ENCODE results near the gene ZBTB46.
A peak's percentile ranks its signal among the peaks of the same experiment; 100 is the strongest.

ZBTB46 gene

DNA sequence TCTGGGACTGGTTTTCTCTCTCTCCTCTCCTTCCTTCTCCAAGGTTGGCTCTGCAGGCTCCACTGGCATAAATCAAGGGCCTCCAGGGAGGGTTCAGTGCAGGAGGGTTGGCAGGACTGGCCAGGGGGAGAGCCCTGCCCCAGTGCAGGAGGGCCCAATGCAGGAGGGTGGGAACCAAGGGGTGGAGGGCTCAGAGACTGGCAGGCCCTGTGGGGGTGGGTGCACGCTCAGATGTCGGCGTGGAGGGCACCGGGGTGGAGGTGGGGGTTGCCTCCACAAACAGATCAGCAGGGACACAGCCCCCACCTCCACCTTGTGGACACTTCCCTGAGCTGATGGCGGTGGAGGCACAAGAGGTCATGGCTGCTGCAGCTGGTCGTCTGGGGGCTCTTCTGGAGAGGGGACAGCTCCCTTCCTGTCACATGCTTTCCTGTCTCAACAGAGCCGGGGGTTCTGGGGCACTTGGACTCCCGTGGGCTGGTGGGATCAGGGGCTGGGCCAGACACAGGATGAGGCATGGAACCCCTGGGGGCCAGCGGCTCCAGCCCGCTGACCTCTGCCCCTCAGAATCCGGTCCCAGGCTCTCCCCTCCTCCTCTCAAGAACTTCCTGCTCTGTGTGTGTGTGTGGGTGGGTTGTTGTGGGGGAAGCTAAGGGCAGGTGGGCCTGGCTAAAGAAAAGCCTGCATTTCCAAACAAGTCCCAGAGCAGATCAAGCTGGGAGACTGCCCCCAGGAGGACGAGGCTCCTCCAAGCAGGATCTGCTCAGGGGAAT is 27.5 kb upstream of the ZBTB46 start:
- no peaks in the 10 kb centered on the region for H3K79me2 ChIP-seq (ENCODE audit: control insufficient read depth, insufficient read depth, low read length, poor library complexity)
- H3K27me3 ChIP-seq (ENCODE audit: insufficient read depth, low read length), result no peaks in the 10 kb centered on the region
- peak overlapping the region; percentile 25 for H2AK5ac ChIP-seq (ENCODE audit: low read length)
- peak overlapping the region; percentile 10 for H2BK5ac ChIP-seq (ENCODE audit: low read depth, low read length, poor library complexity)
- H4K91ac ChIP-seq (ENCODE audit: low read depth, low read length), result peak overlapping the region; percentile 73
- H3K36me3 ChIP-seq (ENCODE audit: control insufficient read depth in 1 of 2, insufficient read depth in 2 of 2, low read length in 2 of 2), result peaks cover 16% of the 10 kb centered on the region in 2 experiments
- peaks cover 21% of the 10 kb centered on the region for H3K79me1 ChIP-seq (ENCODE audit: low read length)
- H3K4me3 ChIP-seq (ENCODE audit: low read depth, low read length), result no peak overlapping the region
- H4K8ac ChIP-seq (ENCODE audit: low read depth, low read length), result peak overlapping the region; percentile 43
- peak overlapping the region; percentile 29 for H2BK120ac ChIP-seq (ENCODE audit: insufficient read depth, low read length, poor library complexity)
- H3K4me1 ChIP-seq (ENCODE audit: control insufficient read depth in 1 of 2, insufficient read depth in 2 of 2, low read length in 2 of 2), result peaks cover 38 to 53% of the 10 kb centered on the region in 2 experiments
- H3K23ac ChIP-seq (ENCODE audit: low read length), result no peak overlapping the region
- H3K18ac ChIP-seq (ENCODE audit: low read length), result peak overlapping the region; percentile 3
- H3K4me2 ChIP-seq (ENCODE audit: low read length), result peak overlapping the region; percentile 41
- H3K14ac ChIP-seq (ENCODE audit: low read length), result peak overlapping the region; percentile 10
- no peak overlapping the region for H3K9ac ChIP-seq (ENCODE audit: low read length)
- peak overlapping the region; percentile 14 for H3K27ac ChIP-seq (ENCODE audit: low read depth, low read length)
- DNase-seq, result no peak
- no peak overlapping the region for H4K12ac ChIP-seq (ENCODE audit: low read depth, low read length)
- H3K4ac ChIP-seq (ENCODE audit: low read depth, low read length), result no peak overlapping the region
- H2BK12ac ChIP-seq (ENCODE audit: low read length), result peak overlapping the region; percentile 19
- WGBS (ENCODE audit: extremely low coverage, insufficient coverage, insufficient read length), result no CpG with 5 or more reads among the region's 12 CpGs
- H3K9me3 ChIP-seq (ENCODE audit: insufficient read depth, low read depth, low read length), result peaks cover 2% of the 10 kb centered on the region
- peak overlapping the region; percentile 18 for H2AFZ ChIP-seq (ENCODE audit: insufficient read depth, low read length, poor library complexity)

DNA sequence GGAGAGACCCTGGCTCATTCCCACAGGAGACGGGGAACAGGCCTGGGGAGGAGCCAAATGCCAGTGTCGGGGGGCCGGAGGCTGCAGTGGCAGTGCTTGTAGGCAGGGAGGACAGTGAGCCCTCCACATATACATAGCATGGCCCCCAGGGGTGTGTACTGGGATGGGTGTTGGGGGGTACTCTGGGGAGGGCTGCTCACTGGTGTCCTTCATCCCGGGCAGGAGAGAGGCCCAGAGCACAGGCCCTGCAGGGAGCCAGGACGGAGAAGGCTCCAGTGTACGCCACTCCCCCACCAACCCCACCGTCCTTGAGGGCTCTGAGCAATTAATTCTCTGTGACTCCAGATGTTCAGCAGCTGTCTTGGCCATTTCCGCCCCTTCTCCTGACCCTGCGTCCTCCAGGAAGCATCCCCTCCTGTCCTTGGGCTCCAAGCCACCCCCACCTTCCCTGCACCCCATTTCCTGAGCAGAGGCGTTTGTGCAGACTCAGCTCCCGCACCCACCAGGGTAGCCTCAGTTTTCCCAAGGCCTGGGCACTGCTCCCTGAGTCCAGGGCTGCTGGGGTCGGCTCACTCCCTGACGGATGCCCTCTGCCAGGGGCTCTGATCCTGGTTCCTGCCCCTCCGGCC is 26.8 kb upstream of the ZBTB46 start:
- Histone ChIP-seq H2AFZ (ENCODE audit: insufficient read depth, low read length, poor library complexity) (peak overlapping the region; percentile 18), H2AK5ac (ENCODE audit: low read length) (peak overlapping the region; percentile 25), H3K4me3 (ENCODE audit: low read depth, low read length) (no peak overlapping the region), H3K27me3 (ENCODE audit: insufficient read depth, low read length) (no peaks in the 10 kb centered on the region), H3K9ac (ENCODE audit: low read length) (no peak overlapping the region), H3K4me1 (ENCODE audit: control insufficient read depth in 1 of 2, insufficient read depth in 2 of 2, low read length in 2 of 2) (peaks cover 36 to 50% of the 10 kb centered on the region in 2 experiments), H3K36me3 (ENCODE audit: control insufficient read depth in 1 of 2, insufficient read depth in 2 of 2, low read length in 2 of 2) (peaks cover 16% of the 10 kb centered on the region in 2 experiments), H3K79me1 (ENCODE audit: low read length) (peaks cover 21% of the 10 kb centered on the region), H4K12ac (ENCODE audit: low read depth, low read length) (no peak overlapping the region), H3K14ac (ENCODE audit: low read length) (peak overlapping the region; percentile 10), H4K8ac (ENCODE audit: low read depth, low read length) (peak overlapping the region; percentile 30), H2BK120ac (ENCODE audit: insufficient read depth, low read length, poor library complexity) (peak overlapping the region; percentile 29), H2BK5ac (ENCODE audit: low read depth, low read length, poor library complexity) (peak overlapping the region; percentile 10), H3K27ac (ENCODE audit: low read depth, low read length) (no peak overlapping the region), H4K91ac (ENCODE audit: low read depth, low read length) (peak overlapping the region; percentile 73), H3K23ac (ENCODE audit: low read length) (no peak overlapping the region), H3K79me2 (ENCODE audit: control insufficient read depth, insufficient read depth, low read length, poor library complexity) (no peaks in the 10 kb centered on the region), H3K4me2 (ENCODE audit: low read length) (no peak overlapping the region), H3K18ac (ENCODE audit: low read length) (no peak overlapping the region), H3K4ac (ENCODE audit: low read depth, low read length) (no peak overlapping the region), H3K9me3 (ENCODE audit: insufficient read depth, low read depth, low read length) (peaks cover 3% of the 10 kb centered on the region), H2BK12ac (ENCODE audit: low read length) (peak overlapping the region; percentile 23)
- whole genome bisulfite sequencing (ENCODE audit: extremely low coverage, insufficient coverage, insufficient read length), result no CpG with 5 or more reads among the region's 14 CpGs
- DNase-seq, result no peak

DNA sequence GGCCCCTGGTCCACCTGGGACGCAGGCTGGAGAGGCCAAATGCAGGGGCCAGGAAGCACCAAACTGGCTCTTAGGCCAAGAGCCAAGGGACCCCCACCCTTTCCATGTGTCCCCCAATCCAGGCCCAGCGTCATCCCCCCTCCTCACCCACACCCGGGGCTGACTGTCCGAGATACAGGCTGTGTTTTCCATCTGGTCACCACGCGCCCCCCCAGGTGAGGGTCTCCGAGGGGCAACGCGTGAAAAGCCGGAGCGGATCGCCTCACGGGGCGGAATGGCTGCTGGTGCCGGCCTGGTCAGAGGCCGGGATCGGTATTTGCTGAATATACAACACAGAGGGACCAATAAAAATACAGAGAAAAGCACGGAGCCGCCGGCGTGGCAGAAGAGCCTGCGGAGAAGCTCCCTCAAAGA is 25.0 kb upstream of the ZBTB46 start:
- H2BK12ac ChIP-seq (ENCODE audit: low read length), result peak overlapping the region; percentile 51

DNA sequence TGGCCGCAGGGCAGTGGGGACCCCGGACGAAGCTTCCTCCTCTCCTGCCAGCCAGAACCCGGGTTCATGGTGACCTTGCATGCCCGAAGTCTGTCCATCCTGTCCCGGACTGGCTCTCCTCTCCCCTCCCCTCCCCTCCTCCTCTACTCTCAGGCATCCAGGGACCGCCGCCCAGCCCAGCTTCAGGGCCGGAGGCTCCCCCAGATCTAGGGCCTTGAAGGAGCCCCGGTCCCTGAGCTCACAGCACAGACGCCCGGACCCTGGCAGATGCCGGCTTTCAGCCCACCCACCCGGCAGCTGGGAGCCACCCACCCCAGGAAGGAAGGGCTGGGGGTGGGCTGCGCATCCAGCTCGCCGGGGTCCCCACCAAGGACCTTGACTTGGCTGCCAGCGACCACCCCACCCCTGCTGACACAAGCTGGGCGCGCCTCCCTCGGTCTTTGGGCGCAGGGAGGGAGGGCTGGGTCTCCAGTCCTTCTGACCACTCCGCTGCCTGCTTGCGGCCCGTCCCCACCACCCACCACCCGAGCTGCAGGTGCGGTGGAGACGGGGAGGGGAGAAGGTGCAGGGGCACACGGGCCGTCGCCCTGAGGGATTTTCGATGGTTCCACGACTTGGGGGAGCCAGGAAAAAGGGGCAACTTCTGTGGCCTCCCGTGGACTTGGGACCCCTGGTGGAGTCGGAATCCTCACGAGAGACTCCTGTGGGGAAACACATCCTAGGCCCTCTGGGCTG is 24.5 kb upstream of the ZBTB46 start:
- Histone ChIP-seq H2BK12ac (ENCODE audit: low read length) (peak overlapping the region; percentile 51), H3K18ac (ENCODE audit: low read length) (peak overlapping the region; percentile 73), H2BK5ac (ENCODE audit: low read depth, low read length, poor library complexity) (no peak overlapping the region), H4K8ac (ENCODE audit: low read depth, low read length) (peak overlapping the region; percentile 26), H3K79me2 (ENCODE audit: control insufficient read depth, insufficient read depth, low read length, poor library complexity) (no peaks in the 10 kb centered on the region), H3K14ac (ENCODE audit: low read length) (peak overlapping the region; percentile 70), H3K4me2 (ENCODE audit: low read length) (peak overlapping the region; percentile 49), H3K36me3 (ENCODE audit: control insufficient read depth in 1 of 2, insufficient read depth in 2 of 2, low read length in 2 of 2) (no peaks in the 10 kb centered on the region), H3K27ac (ENCODE audit: low read depth, low read length) (no peak overlapping the region), H2AK5ac (ENCODE audit: low read length) (no peak overlapping the region), H3K9me3 (ENCODE audit: insufficient read depth, low read depth, low read length) (peaks cover 3% of the 10 kb centered on the region), H3K23ac (ENCODE audit: low read length) (no peak overlapping the region), H3K9ac (ENCODE audit: low read length) (no peak overlapping the region), H4K91ac (ENCODE audit: low read depth, low read length) (peak overlapping the region; percentile 53), H3K4me1 (ENCODE audit: control insufficient read depth in 1 of 2, insufficient read depth in 2 of 2, low read length in 2 of 2) (peaks cover 36 to 50% of the 10 kb centered on the region in 2 experiments), H3K4me3 (ENCODE audit: low read depth, low read length) (peak overlapping the region; percentile 51), H3K79me1 (ENCODE audit: low read length) (peaks cover 21% of the 10 kb centered on the region), H3K4ac (ENCODE audit: low read depth, low read length) (no peak overlapping the region), H4K12ac (ENCODE audit: low read depth, low read length) (no peak overlapping the region), H2BK120ac (ENCODE audit: insufficient read depth, low read length, poor library complexity) (peak overlapping the region; percentile 30), H2AFZ (ENCODE audit: insufficient read depth, low read length, poor library complexity) (no peak overlapping the region), H3K27me3 (ENCODE audit: insufficient read depth, low read length) (no peaks in the 10 kb centered on the region)
- WGBS (ENCODE audit: extremely low coverage, insufficient coverage, insufficient read length), result no CpG with 5 or more reads among the region's 36 CpGs
- DNase-seq, result no peak

More for the DNA sequence above, 25.0 kb upstream of the ZBTB46 start:
- Histone ChIP-seq H3K4me1 (ENCODE audit: control insufficient read depth in 1 of 2, insufficient read depth in 2 of 2, low read length in 2 of 2) (peaks cover 36 to 50% of the 10 kb centered on the region in 2 experiments), H3K4ac (ENCODE audit: low read depth, low read length) (no peak overlapping the region), H3K4me2 (ENCODE audit: low read length) (no peak overlapping the region), H3K18ac (ENCODE audit: low read length) (no peak overlapping the region), H3K4me3 (ENCODE audit: low read depth, low read length) (no peak overlapping the region), H3K79me2 (ENCODE audit: control insufficient read depth, insufficient read depth, low read length, poor library complexity) (no peaks in the 10 kb centered on the region), H2BK5ac (ENCODE audit: low read depth, low read length, poor library complexity) (no peak overlapping the region), H4K12ac (ENCODE audit: low read depth, low read length) (no peak overlapping the region), H3K27me3 (ENCODE audit: insufficient read depth, low read length) (no peaks in the 10 kb centered on the region), H3K14ac (ENCODE audit: low read length) (no peak overlapping the region), H3K9ac (ENCODE audit: low read length) (no peak overlapping the region), H4K8ac (ENCODE audit: low read depth, low read length) (no peak overlapping the region), H3K36me3 (ENCODE audit: control insufficient read depth in 1 of 2, insufficient read depth in 2 of 2, low read length in 2 of 2) (peaks cover under 1% of the 10 kb centered on the region in 2 experiments), H3K79me1 (ENCODE audit: low read length) (peaks cover 21% of the 10 kb centered on the region), H4K91ac (ENCODE audit: low read depth, low read length) (no peak overlapping the region), H2AFZ (ENCODE audit: insufficient read depth, low read length, poor library complexity) (no peak overlapping the region), H3K23ac (ENCODE audit: low read length) (no peak overlapping the region), H3K27ac (ENCODE audit: low read depth, low read length) (no peak overlapping the region), H3K9me3 (ENCODE audit: insufficient read depth, low read depth, low read length) (peaks cover 3% of the 10 kb centered on the region), H2BK120ac (ENCODE audit: insufficient read depth, low read length, poor library complexity) (no peak overlapping the region), H2AK5ac (ENCODE audit: low read length) (peak overlapping the region; percentile 77)
- no peak for DNase-seq
- WGBS (ENCODE audit: extremely low coverage, insufficient coverage, insufficient read length), result no CpG with 5 or more reads among the region's 22 CpGs

Data from trophoblast cell (in vitro differentiated cells and primary cell).